Thyroid gland (tissue), 4 donors: ENCODE results near the gene NDUFAF7.

Source experiments
- POLR2A ChIP-seq, 2 donors: fragments of 450-650 bp; IDR thresholded peaks; one replicate each; pipeline ENCODE4 v1.6.1; 2017; ENCODE audit warnings: antibody characterized with exemption in 2 of 2, mild to moderate bottlenecking in 2 of 2, moderate library complexity in 1 of 2
- TF ChIP-seq, protein P1 (sequence below), 6 experiments: fragments of 200-600 bp in 3 of 6; fragments of 450-650 bp in 3 of 6; sonication (generic) in 3 of 6; IDR thresholded peaks; one replicate each; pipeline ENCODE4 v1.5.1; 2016 to 2019; ENCODE audit warnings: antibody characterized with exemption in 6 of 6, mild to moderate bottlenecking in 2 of 6, inconsistent platforms in 1 of 6, moderate library complexity in 1 of 6

DNA sequence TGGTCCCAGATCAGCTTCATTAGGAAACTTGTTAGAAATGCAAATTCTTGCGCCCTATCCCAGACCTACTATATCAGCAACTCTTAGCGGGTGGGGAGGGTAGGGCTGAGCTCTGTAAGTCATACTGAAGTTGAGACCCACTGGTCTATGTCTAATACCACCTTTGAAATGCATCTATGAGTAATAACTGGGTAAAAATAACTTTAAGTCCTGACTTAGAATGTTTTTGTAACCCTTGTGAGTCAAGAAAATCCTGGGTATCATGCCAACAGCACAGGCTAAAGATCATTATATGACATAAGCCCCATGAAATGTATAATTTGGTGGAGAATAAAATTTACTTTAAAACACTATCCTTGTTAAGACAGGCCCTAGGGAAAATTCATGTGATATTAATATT is 51.7 kb downstream of the NDUFAF7 start:
- TF ChIP-seq, protein P1, sequence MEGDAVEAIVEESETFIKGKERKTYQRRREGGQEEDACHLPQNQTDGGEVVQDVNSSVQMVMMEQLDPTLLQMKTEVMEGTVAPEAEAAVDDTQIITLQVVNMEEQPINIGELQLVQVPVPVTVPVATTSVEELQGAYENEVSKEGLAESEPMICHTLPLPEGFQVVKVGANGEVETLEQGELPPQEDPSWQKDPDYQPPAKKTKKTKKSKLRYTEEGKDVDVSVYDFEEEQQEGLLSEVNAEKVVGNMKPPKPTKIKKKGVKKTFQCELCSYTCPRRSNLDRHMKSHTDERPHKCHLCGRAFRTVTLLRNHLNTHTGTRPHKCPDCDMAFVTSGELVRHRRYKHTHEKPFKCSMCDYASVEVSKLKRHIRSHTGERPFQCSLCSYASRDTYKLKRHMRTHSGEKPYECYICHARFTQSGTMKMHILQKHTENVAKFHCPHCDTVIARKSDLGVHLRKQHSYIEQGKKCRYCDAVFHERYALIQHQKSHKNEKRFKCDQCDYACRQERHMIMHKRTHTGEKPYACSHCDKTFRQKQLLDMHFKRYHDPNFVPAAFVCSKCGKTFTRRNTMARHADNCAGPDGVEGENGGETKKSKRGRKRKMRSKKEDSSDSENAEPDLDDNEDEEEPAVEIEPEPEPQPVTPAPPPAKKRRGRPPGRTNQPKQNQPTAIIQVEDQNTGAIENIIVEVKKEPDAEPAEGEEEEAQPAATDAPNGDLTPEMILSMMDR (IDR thresholded peaks at IDR 0.05), result no peak
- TF ChIP-seq POLR2A (IDR thresholded peaks at IDR 0.05), result no peak
